Esophagus (tissue), 2 donors: ENCODE measurements around the gene GABBR2. TPM values are rescaled to one million over a fixed set of nuclear protein-coding genes. Genes with fewer than 3 reads are reported as not detected.

ENCODE experiments used
- polyA plus RNA-seq, 2 donors: library from polyadenylated mRNA; stranded (reverse); fragments of 200-250 nt; gene quantifications; one replicate each; pipeline ENCODE4 v1.2.3, GENCODE V29; 2013
- donor health status: healthy with polysubstance abuse.
- donor health status: Bipolar disorder and iron deficiency.

Gene GABBR2
- polyA plus RNA-seq, 2 donors = under 0.01 TPM; not detected in 1

Other genes starting within 250 kb of the GABBR2 start
- 10 to 100 TPM in 1 of 2 donors, 1 to 10 TPM in 1; 9.6 to 12.9 TPM for gene ANKS6, start 87.6 kb upstream of the GABBR2 start, polyA plus RNA-seq
- gene GALNT12, start 98.7 kb upstream of the GABBR2 start, polyA plus RNA-seq = 10 to 100 TPM; 19.6 to 20.7 TPM
- 1 to 10 TPM; 5.2 to 7.3 TPM for gene COL15A1, start 235.0 kb upstream of the GABBR2 start, polyA plus RNA-seq